H9 (cell line): ENCODE measurements around the gene SHANK3. TPM values are rescaled to one million over a fixed set of nuclear protein-coding genes. Genes with fewer than 3 reads are reported as not detected.

Experiments used
- DNase-seq: peaks from one replicate; pipeline ENCODE4 v3.0.0-alpha.2; 2017
- H2AFZ ChIP-seq: one replicate; pipeline ENCODE4 v1.6.1; 2013; ENCODE audit warnings: mild to moderate bottlenecking, low read length, control low read depth, moderate library complexity
- H2AK5ac ChIP-seq: 2 replicates; pipeline ENCODE4 v1.6.1; 2013; ENCODE audit warnings: low read length, control low read depth, mixed read lengths; ENCODE audit not compliant: insufficient read length
- H2BK120ac ChIP-seq: one replicate; pipeline ENCODE4 v1.6.1; 2013; ENCODE audit warnings: low read depth, mild to moderate bottlenecking, low read length, control low read depth, inconsistent platforms; ENCODE audit not compliant: poor library complexity, severe bottlenecking
- H2BK12ac ChIP-seq: 2 replicates; pipeline ENCODE4 v1.6.1; 2013; ENCODE audit warnings: low read length, control low read depth, mixed read lengths, low read depth; ENCODE audit not compliant: insufficient read length
- H2BK15ac ChIP-seq: 2 replicates; pipeline ENCODE4 v1.6.1; 2013; ENCODE audit warnings: low read depth, low read length, control low read depth
- H2BK20ac ChIP-seq: one replicate; pipeline ENCODE4 v1.6.1; 2013; ENCODE audit warnings: low read depth, mild to moderate bottlenecking, low read length, control low read depth, inconsistent platforms; ENCODE audit not compliant: poor library complexity, severe bottlenecking
- H2BK5ac ChIP-seq: 2 replicates; pipeline ENCODE4 v1.6.1; 2013; ENCODE audit warnings: low read length, control low read depth, mixed read lengths; ENCODE audit not compliant: insufficient read length
- H3K14ac ChIP-seq: 2 replicates; pipeline ENCODE4 v1.6.1; 2013; ENCODE audit warnings: low read length, control low read depth; ENCODE audit not compliant: insufficient read depth
- H3K18ac ChIP-seq: 2 replicates; pipeline ENCODE4 v1.6.1; 2013; ENCODE audit warnings: low read depth, mild to moderate bottlenecking, mixed read lengths, low read length, control low read depth; ENCODE audit not compliant: insufficient read length
- H3K23ac ChIP-seq: 2 replicates; pipeline ENCODE4 v1.6.1; 2013; ENCODE audit warnings: low read length, control low read depth, mixed read lengths, low read depth; ENCODE audit not compliant: insufficient read length
- H3K23me2 ChIP-seq: 2 replicates; pipeline ENCODE4 v1.6.1; 2013; ENCODE audit warnings: low read depth, mild to moderate bottlenecking, mixed read lengths, low read length, control low read depth; ENCODE audit not compliant: insufficient read length, poor library complexity, severe bottlenecking
- H3K27ac ChIP-seq: 2 replicates; pipeline ENCODE4 v1.5.1; 2013; ENCODE audit warnings: low read length, control low read depth, mixed read lengths, low read depth; ENCODE audit not compliant: insufficient read length
- H3K27me3 ChIP-seq: 2 replicates; pipeline ENCODE4 v1.6.1; 2013; ENCODE audit warnings: low read length, control low read depth, inconsistent platforms; ENCODE audit not compliant: insufficient read depth
- H3K4ac ChIP-seq: 2 replicates; pipeline ENCODE4 v1.6.1; 2013; ENCODE audit warnings: low read depth, mild to moderate bottlenecking, control low read depth, inconsistent platforms, low read length, moderate library complexity
- H3K4me1 ChIP-seq: 2 replicates; pipeline ENCODE4 v1.6.1; 2013; ENCODE audit warnings: low read length, control low read depth, inconsistent platforms; ENCODE audit not compliant: insufficient read depth
- H3K4me2 ChIP-seq: 2 replicates; pipeline ENCODE4 v1.6.1; 2013; ENCODE audit warnings: low read length, control low read depth, mixed read lengths; ENCODE audit not compliant: insufficient read length, insufficient read depth
- H3K56ac ChIP-seq: 2 replicates; pipeline ENCODE4 v1.6.1; 2013; ENCODE audit warnings: low read depth, mild to moderate bottlenecking, mixed read lengths, low read length, control low read depth; ENCODE audit not compliant: insufficient read length
- H3K79me1 ChIP-seq: 2 replicates; pipeline ENCODE4 v1.6.1; 2013; ENCODE audit warnings: low read depth, mild to moderate bottlenecking, moderate library complexity, low read length, control low read depth, inconsistent platforms; ENCODE audit not compliant: insufficient read depth, poor library complexity, severe bottlenecking
- H3K79me2 ChIP-seq: 2 replicates; pipeline ENCODE4 v1.6.1; 2013; ENCODE audit warnings: low read length, control low read depth, inconsistent platforms; ENCODE audit not compliant: insufficient read depth
- H3K9ac ChIP-seq: 2 replicates; pipeline ENCODE4 v1.6.1; 2013; ENCODE audit warnings: low read length, control low read depth, mixed read lengths; ENCODE audit not compliant: insufficient read length; ENCODE audit errors: extremely low read depth
- H3K9me3 ChIP-seq: one replicate; pipeline ENCODE4 v1.6.1; 2013; ENCODE audit warnings: low read depth, low read length, inconsistent platforms; ENCODE audit not compliant: control insufficient read depth
- H3T11ph ChIP-seq: one replicate; pipeline ENCODE4 v1.6.1; 2013; ENCODE audit warnings: mild to moderate bottlenecking, low read length, control low read depth, inconsistent platforms
- H4K20me1 ChIP-seq: one replicate; pipeline ENCODE4 v1.6.1; 2013; ENCODE audit not compliant: control insufficient read depth, insufficient read length, insufficient read depth
- H4K5ac ChIP-seq: 2 replicates; pipeline ENCODE4 v1.6.1; 2013; ENCODE audit warnings: low read depth, mild to moderate bottlenecking, mixed read lengths, low read length, control low read depth; ENCODE audit not compliant: insufficient read length
- H4K8ac ChIP-seq: replicated peaks from 2 replicates; pipeline ENCODE4 v1.6.1; 2013; ENCODE audit warnings: low read length, control low read depth, mixed read lengths, low read depth; ENCODE audit not compliant: insufficient read length
- H4K91ac ChIP-seq: 2 replicates; pipeline ENCODE4 v1.6.1; 2013; ENCODE audit warnings: low read depth, mild to moderate bottlenecking, moderate library complexity, mixed read lengths, low read length, control low read depth; ENCODE audit not compliant: insufficient read length
- H3K27ac Mint-ChIP-seq, 3 experiments: 2 replicates in 2 of 3; 3 replicates in 1 of 3; pipeline ENCODE4 v1.8.0; 2020 to 2021; ENCODE audit warnings: mixed read lengths in 3 of 3, mild to moderate bottlenecking in 1 of 3, moderate library complexity in 1 of 3
- H3K27me3 Mint-ChIP-seq: 2 replicates; pipeline ENCODE4 v1.8.0; 2021; ENCODE audit warnings: low read depth, mild to moderate bottlenecking, moderate library complexity, mixed read lengths
- H3K36me3 Mint-ChIP-seq, 3 experiments: 2 replicates in 2 of 3; 3 replicates in 1 of 3; pipeline ENCODE4 v1.8.0; 2020 to 2021; ENCODE audit warnings: low read depth in 3 of 3, mixed read lengths in 3 of 3; ENCODE audit not compliant: insufficient read depth in 1 of 3
- H3K4me1 Mint-ChIP-seq, 2 experiments: 2 replicates each; pipeline ENCODE4 v1.8.0; 2020; ENCODE audit warnings: mixed read lengths in 2 of 2
- H3K4me3 Mint-ChIP-seq, 2 experiments: 2 replicates in 1 of 2; 3 replicates in 1 of 2; pipeline ENCODE4 v1.8.0; 2020 to 2021; ENCODE audit warnings: mild to moderate bottlenecking in 2 of 2, mixed read lengths in 2 of 2, moderate library complexity in 1 of 2
- H3K9me3 Mint-ChIP-seq, 2 experiments: 2 replicates in 1 of 2; 3 replicates in 1 of 2; pipeline ENCODE4 v1.8.0; 2020; ENCODE audit warnings: mild to moderate bottlenecking in 2 of 2, mixed read lengths in 2 of 2, moderate library complexity in 1 of 2
- CTCF ChIP-seq: fragments of 200-600 bp; sonication (generic); conservative IDR thresholded peaks from 3 replicates; pipeline ENCODE4 v1.8.0; 2021; ENCODE audit warnings: antibody characterized with exemption, mild to moderate bottlenecking
- WGBS: extraction: QIAGEN DNeasy Blood & Tissue Kit; methylation state at CpG from one replicate; pipeline ENCODE4 v1.1.7; 2013; ENCODE audit warnings: missing lambda C conversion rate, low lambda C conversion rate, mixed read lengths; ENCODE audit not compliant: insufficient read length; ENCODE audit errors: extremely low coverage; 5-methylcytosine and 5-hydroxymethylcytosine counted together
- total RNA-seq: library from RNA; stranded (reverse); gene quantifications from 2 replicates; pipeline ENCODE4 v1.2.1, GENCODE V29; 2021

The SHANK3 gene
- total RNA-seq, 1 experiment from 2014 or later = 8.7 TPM

DNA sequence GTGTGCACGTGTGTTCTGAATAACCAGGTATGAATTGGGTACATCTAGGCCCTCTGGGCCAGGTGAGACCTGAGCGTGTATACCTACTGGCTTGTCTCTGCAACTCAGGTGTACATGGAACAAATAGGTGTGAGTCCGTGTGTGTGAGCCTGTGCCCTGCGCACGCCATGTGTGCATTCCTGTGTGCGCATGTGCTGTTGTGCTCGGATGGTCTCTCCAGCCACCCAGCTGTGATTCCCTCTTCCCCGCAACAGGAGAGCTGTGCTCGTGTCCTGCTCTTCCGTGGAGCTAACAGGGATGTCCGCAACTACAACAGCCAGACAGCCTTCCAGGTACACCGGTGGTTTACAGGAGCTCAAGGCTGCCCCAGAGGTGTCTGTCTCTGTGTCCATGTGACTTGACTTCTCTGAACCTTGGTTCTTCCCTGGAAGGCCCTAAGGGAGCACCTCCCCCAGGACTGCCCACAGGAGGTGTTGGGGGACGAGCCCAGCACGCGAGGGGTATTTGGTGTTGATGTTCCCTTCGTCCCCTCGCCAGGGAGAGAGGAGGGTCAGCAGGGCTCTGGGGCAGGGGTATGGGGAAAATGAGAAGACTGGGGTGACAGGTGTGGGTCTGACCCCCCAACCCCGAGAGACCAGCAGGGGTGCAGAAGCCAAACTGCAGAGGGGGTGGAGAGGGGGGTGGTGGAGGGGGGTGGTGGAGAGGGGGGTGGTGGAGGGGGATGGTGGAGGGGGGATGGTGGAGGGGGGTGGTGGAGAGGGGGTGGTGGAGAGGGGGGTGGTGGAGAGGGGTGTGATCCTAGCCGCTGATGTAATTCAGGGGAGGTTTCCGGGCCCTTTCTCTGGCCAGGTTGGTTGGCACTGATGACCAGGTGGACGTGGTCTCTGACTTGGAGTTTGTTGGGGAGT lies 10.7 kb downstream of the SHANK3 start:
- Histone ChIP-seq H3K23me2 (peaks cover 2% of the 10 kb centered on the region), H4K20me1 (no peaks in the 10 kb centered on the region), H3K14ac (no peak overlapping the region), H3K27ac (no peak overlapping the region), H3K4ac (no peak overlapping the region), H3K9ac (no peak overlapping the region), H4K5ac (no peak overlapping the region), H4K91ac (no peak overlapping the region), H2AFZ (no peak overlapping the region), H3K4me1 (no peaks in the 10 kb centered on the region), H2BK120ac (no peak overlapping the region), H2BK12ac (no peak overlapping the region), H3T11ph (no peak overlapping the region), H4K8ac (no peak overlapping the region), H2BK5ac (no peak overlapping the region), H2AK5ac (no peak overlapping the region), H3K27me3 (no peaks in the 10 kb centered on the region), H3K4me2 (no peak overlapping the region), H3K79me1 (no peaks in the 10 kb centered on the region), H2BK20ac (no peak overlapping the region), H2BK15ac (no peak overlapping the region), H3K9me3 (no peaks in the 10 kb centered on the region), H3K18ac (no peak overlapping the region), H3K79me2 (no peaks in the 10 kb centered on the region), H3K23ac (no peak overlapping the region), H3K56ac (no peak overlapping the region)
- peak overlapping the region in 1 of 3 experiments; percentile 48; a peak in 1 of 7 replicates for H3K27ac Mint-ChIP-seq
- no peak for DNase-seq
- no peak for TF ChIP-seq CTCF
- peaks cover 15 to 17% of the 10 kb centered on the region in 2 experiments; a peak in 4 of 5 replicates for H3K9me3 Mint-ChIP-seq
- H3K27me3 Mint-ChIP-seq = peaks cover 5% of the 10 kb centered on the region
- H3K4me1 Mint-ChIP-seq = no peaks in the 10 kb centered on the region
- WGBS = no CpG with 5 or more reads among the region's 21 CpGs
- H3K4me3 Mint-ChIP-seq = no peak overlapping the region; a peak in 1 of 5 replicates
- peaks cover 22 to 29% (median 29%) of the 10 kb centered on the region in 3 experiments for H3K36me3 Mint-ChIP-seq
